K562 (cell line): ENCODE measurements around the gene PRRC2A. TPM values are rescaled to one million over a fixed set of nuclear protein-coding genes. Genes with fewer than 3 reads are reported as not detected.

Experiments used
- ETV1 ChIP-seq: fragments of 450-650 bp; conservative IDR thresholded peaks from 2 replicates; pipeline ENCODE4 v1.6.1; 2016; ENCODE audit warnings: missing genetic modification characterization, control low read depth, low read depth, missing compliant biosample characterization
- GABPA ChIP-seq: fragments of 200-800 bp; sonication (Bioruptor generic); conservative IDR thresholded peaks from 2 replicates; pipeline ENCODE4 v1.6.1; 2016; ENCODE audit warnings: low read depth, missing genetic modification characterization, missing compliant biosample characterization
- GABPB1 ChIP-seq: sonication (generic); formaldehyde crosslinking; IDR thresholded peaks from 2 replicates; pipeline ENCODE4 v1.8.0; 2022; ENCODE audit warnings: mild to moderate bottlenecking, missing genetic modification reagents
- GATA2 ChIP-seq: sonication (generic); formaldehyde crosslinking; IDR thresholded peaks from 2 replicates; pipeline ENCODE4 v1.4.0; 2020; ENCODE audit warnings: mild to moderate bottlenecking, missing genetic modification reagents
- HIVEP1 ChIP-seq: fragments of 250-450 bp; sonication (Bioruptor Pico); IDR thresholded peaks from 2 replicates; pipeline ENCODE4 v1.4.0; 2020; ENCODE audit warnings: mild to moderate bottlenecking
- KDM5B ChIP-seq: fragments of 200-600 bp; sonication (generic); IDR thresholded peaks from 2 replicates; pipeline ENCODE4 v1.6.1; 2012; ENCODE audit warnings: low read depth, mild to moderate bottlenecking, moderate library complexity, low read length, control low read depth, inconsistent platforms; ENCODE audit not compliant: insufficient replicate concordance
- MYBL2 ChIP-seq, 2 experiments: fragments of 450-650 bp in 1 of 2; sonication (generic) in 1 of 2; formaldehyde crosslinking in 1 of 2; IDR thresholded peaks; 2 replicates each; pipeline versions ENCODE4 v1.6.1 to v1.8.1; 2017 to 2022; ENCODE audit warnings: borderline replicate concordance in 1 of 2, inconsistent platforms in 1 of 2, low read depth in 1 of 2, mild to moderate bottlenecking in 1 of 2, missing genetic modification reagents in 1 of 2, moderate library complexity in 1 of 2
- NR2F6 ChIP-seq: fragments of 450-650 bp; formaldehyde crosslinking; IDR thresholded peaks from 2 replicates; pipeline ENCODE4 v1.4.0; 2020; ENCODE audit warnings: mild to moderate bottlenecking
- RBM14 ChIP-seq: fragments of 200-400 bp; formaldehyde crosslinking; IDR thresholded peaks from 2 replicates; pipeline ENCODE4 v1.6.1; 2018; ENCODE audit warnings: low read depth, mild to moderate bottlenecking, low read length, moderate library complexity, borderline replicate concordance; ENCODE audit not compliant: insufficient read depth
- TEAD1 ChIP-seq, 2 experiments: fragments of 450-650 bp in 1 of 2; sonication (generic) in 1 of 2; formaldehyde crosslinking; IDR thresholded peaks; 2 replicates each; pipeline versions ENCODE4 v1.4.0 to v1.8.0; 2020 to 2022; ENCODE audit warnings: mild to moderate bottlenecking in 2 of 2, missing genetic modification reagents in 1 of 2
- ZNF507 ChIP-seq: conservative IDR thresholded peaks from 2 replicates; pipeline ENCODE4 v1.6.1; 2017; ENCODE audit warnings: missing genetic modification characterization, missing compliant biosample characterization
- ZNF785 ChIP-seq: fragments of 250-450 bp; sonication (Bioruptor Pico); IDR thresholded peaks from 2 replicates; pipeline ENCODE4 v1.4.0; 2020; ENCODE audit warnings: mild to moderate bottlenecking
- polyA plus RNA-seq, 8 experiments: library from polyadenylated mRNA; depleted of rRNA in 4 of 8; stranded (reverse) in 5 of 8; unstranded in 3 of 8; fragments of >200 nt; fragmentation: Nextera tagmentation in 2 of 8; fragmentation: Illumina TruSeq in 1 of 8; extraction: Ambion mirVana in 2 of 8; extraction: Trizol in 1 of 8; gene quantifications; 2 replicates each; pipeline versions ENCODE4 v1.2.1 to v1.2.3, GENCODE V29; 2011 to 2014; ENCODE audit warnings: inconsistent platforms in 1 of 8, missing spikeins in 1 of 8
- total RNA-seq, 7 experiments: library from RNA; depleted of rRNA in 6 of 7; stranded (reverse); fragments of >200 nt in 6 of 7; fragmentation: Illumina TruSeq in 2 of 7; extraction: Trizol in 2 of 7; gene quantifications; 2 replicates each; pipeline versions ENCODE4 v1.2.1 to v1.2.3, GENCODE V29; 2011 to 2021; ENCODE audit warnings: low replicate concordance in 1 of 7
- TF ChIP-seq, protein P1 (sequence below): IDR thresholded peaks from 2 replicates; pipeline ENCODE4 v1.6.1; 2014; ENCODE audit warnings: antibody characterized with exemption
- TF ChIP-seq, protein P2 (sequence below): sonication (generic); formaldehyde crosslinking; IDR thresholded peaks from 2 replicates; pipeline ENCODE4 v1.8.0; 2022; ENCODE audit warnings: mild to moderate bottlenecking, missing genetic modification reagents
- TF ChIP-seq, protein P3 (sequence below): sonication (generic); formaldehyde crosslinking; IDR thresholded peaks from 2 replicates; pipeline ENCODE4 v1.8.1; 2023; ENCODE audit warnings: mild to moderate bottlenecking, missing genetic modification reagents
- TF ChIP-seq, protein P4 (sequence below): fragments of 450-650 bp; conservative IDR thresholded peaks from 2 replicates; pipeline ENCODE4 v1.6.1; 2016; ENCODE audit warnings: missing genetic modification characterization, low read depth, mild to moderate bottlenecking, missing compliant biosample characterization, moderate library complexity

PRRC2A gene
- total and polyA plus RNA-seq, 9 of the 15 experiments (the other 6 are each of a cell fraction or from before 2014, with no cell fraction given): 1.0 to 332 (median 63.0) TPM

DNA sequence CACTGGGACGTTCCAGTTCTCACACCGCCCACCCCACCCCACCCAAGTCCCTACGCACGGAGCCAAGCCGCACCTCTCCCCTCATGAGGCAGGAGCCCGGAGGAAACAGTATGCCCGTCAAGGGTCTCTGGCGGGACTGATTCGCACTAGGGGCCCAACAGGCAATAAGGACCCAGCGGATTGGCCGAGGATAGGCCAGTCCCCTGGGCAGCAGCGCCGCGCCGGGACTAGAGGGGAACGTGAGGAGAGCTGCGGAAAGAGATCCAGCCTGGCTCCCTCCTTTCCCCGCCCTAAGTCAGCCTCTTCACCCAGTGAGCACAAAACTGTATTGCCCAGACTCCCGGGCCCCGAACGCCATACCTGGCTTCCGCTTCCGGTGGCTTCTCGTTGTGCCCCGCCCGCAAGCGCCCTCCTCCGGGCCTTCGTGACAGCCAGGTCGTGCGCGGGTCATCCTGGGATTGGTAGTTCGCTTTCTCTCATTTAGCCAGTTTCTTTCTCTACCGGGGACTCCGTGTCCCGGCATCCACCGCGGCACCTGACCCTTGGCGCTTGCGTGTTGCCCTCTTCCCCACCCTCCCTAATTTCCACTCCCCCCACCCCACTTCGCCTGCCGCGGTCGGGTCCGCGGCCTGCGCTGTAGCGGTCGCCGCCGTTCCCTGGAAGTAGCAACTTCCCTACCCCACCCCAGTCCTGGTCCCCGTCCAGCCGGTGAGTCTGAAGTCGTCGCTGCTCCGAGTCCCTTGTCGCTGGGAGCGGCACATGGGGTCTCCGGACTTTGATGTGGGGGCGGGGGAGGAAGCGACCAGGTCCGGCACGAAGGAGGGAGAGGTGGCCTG, 45.2 kb downstream of the PRRC2A start, which contains the start of gene CSNK2B (continued):
- TF ChIP-seq GATA2 (CRISPR knock-in tag): no peak
- peak; percentile 92 for TF ChIP-seq KDM5B
- TF ChIP-seq ETV1 (tag): peak; percentile 95
- TF ChIP-seq GABPB1 (CRISPR knock-in tag): peak; percentile 96
- TF ChIP-seq, protein P1, sequence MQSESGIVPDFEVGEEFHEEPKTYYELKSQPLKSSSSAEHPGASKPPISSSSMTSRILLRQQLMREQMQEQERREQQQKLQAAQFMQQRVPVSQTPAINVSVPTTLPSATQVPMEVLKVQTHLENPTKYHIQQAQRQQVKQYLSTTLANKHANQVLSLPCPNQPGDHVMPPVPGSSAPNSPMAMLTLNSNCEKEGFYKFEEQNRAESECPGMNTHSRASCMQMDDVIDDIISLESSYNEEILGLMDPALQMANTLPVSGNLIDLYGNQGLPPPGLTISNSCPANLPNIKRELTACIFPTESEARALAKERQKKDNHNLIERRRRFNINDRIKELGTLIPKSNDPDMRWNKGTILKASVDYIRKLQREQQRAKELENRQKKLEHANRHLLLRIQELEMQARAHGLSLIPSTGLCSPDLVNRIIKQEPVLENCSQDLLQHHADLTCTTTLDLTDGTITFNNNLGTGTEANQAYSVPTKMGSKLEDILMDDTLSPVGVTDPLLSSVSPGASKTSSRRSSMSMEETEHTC: peak; percentile 56; the same call in 1 of the 2 replicates
- TF ChIP-seq ZNF507: no peak
- TF ChIP-seq, protein P2, sequence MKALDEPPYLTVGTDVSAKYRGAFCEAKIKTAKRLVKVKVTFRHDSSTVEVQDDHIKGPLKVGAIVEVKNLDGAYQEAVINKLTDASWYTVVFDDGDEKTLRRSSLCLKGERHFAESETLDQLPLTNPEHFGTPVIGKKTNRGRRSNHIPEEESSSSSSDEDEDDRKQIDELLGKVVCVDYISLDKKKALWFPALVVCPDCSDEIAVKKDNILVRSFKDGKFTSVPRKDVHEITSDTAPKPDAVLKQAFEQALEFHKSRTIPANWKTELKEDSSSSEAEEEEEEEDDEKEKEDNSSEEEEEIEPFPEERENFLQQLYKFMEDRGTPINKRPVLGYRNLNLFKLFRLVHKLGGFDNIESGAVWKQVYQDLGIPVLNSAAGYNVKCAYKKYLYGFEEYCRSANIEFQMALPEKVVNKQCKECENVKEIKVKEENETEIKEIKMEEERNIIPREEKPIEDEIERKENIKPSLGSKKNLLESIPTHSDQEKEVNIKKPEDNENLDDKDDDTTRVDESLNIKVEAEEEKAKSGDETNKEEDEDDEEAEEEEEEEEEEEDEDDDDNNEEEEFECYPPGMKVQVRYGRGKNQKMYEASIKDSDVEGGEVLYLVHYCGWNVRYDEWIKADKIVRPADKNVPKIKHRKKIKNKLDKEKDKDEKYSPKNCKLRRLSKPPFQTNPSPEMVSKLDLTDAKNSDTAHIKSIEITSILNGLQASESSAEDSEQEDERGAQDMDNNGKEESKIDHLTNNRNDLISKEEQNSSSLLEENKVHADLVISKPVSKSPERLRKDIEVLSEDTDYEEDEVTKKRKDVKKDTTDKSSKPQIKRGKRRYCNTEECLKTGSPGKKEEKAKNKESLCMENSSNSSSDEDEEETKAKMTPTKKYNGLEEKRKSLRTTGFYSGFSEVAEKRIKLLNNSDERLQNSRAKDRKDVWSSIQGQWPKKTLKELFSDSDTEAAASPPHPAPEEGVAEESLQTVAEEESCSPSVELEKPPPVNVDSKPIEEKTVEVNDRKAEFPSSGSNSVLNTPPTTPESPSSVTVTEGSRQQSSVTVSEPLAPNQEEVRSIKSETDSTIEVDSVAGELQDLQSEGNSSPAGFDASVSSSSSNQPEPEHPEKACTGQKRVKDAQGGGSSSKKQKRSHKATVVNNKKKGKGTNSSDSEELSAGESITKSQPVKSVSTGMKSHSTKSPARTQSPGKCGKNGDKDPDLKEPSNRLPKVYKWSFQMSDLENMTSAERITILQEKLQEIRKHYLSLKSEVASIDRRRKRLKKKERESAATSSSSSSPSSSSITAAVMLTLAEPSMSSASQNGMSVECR (CRISPR knock-in tag): peak; percentile 30
- peak; percentile 45; the same call in 1 of the 2 replicates for TF ChIP-seq RBM14
- no peak for TF ChIP-seq MYBL2 (IDR thresholded peaks at IDR 0.05; ENCODE audit: low read depth)
- no peak for TF ChIP-seq MYBL2 (CRISPR knock-in tag; IDR thresholded peaks at IDR 0.05; ENCODE audit: borderline replicate concordance)
- TF ChIP-seq HIVEP1 (CRISPR knock-in tag): peak; percentile 69; the same call in 1 of the 2 replicates
- TF ChIP-seq NR2F6 (CRISPR knock-in tag): peak; percentile 84
- TF ChIP-seq, protein P3, sequence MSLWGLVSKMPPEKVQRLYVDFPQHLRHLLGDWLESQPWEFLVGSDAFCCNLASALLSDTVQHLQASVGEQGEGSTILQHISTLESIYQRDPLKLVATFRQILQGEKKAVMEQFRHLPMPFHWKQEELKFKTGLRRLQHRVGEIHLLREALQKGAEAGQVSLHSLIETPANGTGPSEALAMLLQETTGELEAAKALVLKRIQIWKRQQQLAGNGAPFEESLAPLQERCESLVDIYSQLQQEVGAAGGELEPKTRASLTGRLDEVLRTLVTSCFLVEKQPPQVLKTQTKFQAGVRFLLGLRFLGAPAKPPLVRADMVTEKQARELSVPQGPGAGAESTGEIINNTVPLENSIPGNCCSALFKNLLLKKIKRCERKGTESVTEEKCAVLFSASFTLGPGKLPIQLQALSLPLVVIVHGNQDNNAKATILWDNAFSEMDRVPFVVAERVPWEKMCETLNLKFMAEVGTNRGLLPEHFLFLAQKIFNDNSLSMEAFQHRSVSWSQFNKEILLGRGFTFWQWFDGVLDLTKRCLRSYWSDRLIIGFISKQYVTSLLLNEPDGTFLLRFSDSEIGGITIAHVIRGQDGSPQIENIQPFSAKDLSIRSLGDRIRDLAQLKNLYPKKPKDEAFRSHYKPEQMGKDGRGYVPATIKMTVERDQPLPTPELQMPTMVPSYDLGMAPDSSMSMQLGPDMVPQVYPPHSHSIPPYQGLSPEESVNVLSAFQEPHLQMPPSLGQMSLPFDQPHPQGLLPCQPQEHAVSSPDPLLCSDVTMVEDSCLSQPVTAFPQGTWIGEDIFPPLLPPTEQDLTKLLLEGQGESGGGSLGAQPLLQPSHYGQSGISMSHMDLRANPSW (CRISPR knock-in tag): no peak
- TF ChIP-seq GABPA (tag): no peak
- TF ChIP-seq, protein P4, sequence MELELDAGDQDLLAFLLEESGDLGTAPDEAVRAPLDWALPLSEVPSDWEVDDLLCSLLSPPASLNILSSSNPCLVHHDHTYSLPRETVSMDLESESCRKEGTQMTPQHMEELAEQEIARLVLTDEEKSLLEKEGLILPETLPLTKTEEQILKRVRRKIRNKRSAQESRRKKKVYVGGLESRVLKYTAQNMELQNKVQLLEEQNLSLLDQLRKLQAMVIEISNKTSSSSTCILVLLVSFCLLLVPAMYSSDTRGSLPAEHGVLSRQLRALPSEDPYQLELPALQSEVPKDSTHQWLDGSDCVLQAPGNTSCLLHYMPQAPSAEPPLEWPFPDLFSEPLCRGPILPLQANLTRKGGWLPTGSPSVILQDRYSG: peak; percentile 52; the same call in 1 of the 2 replicates
- 0 out of 2 replicates have a peak, but pooled peaks have one; percentile 17 for TF ChIP-seq ZNF785 (CRISPR knock-in tag)
- TF ChIP-seq TEAD1 (CRISPR knock-in tag; IDR thresholded peaks at IDR 0.05): no peak
